SH-SY5Y (cell line): ENCODE data around the gene FMN2.

Source experiments
- GATA2 ChIP-seq: IDR thresholded peaks from 2 replicates; pipeline ENCODE4 v1.6.1; 2011; ENCODE audit warnings: mild to moderate bottlenecking, low read depth, low read length
- GATA3 ChIP-seq: IDR thresholded peaks from 2 replicates; pipeline ENCODE4 v1.6.1; 2011; ENCODE audit warnings: low read depth, mild to moderate bottlenecking, low read length, moderate library complexity

- TF ChIP-seq GATA3 (no peak), GATA2 (no peak)
These were observed 393.2 kb downstream of the FMN2 start for GRCh38 chr1:240484804-240485443.
